Measurements from ENCODE around the gene RTRAF.

GRCh38 chr14:52049721-52050588, 60.6 kb downstream of the RTRAF start:
- no peak for TF ChIP-seq CTCF (IDR thresholded peaks at IDR 0.05)
- no peak for TF ChIP-seq EZH2 (IDR thresholded peaks at IDR 0.05; ENCODE audit: borderline replicate concordance, insufficient read depth, low read depth, low read length, poor library complexity, severe bottlenecking)
